ENCODE data around the gene PLTP. TPM values are rescaled to one million over a fixed set of nuclear protein-coding genes. Genes with fewer than 3 reads are reported as not detected.

Gene PLTP
- total RNA-seq, 2 experiments from 2014 or later = 2.2 to 2.9 TPM

GRCh38 chr20:45948742-45949541 is 37.0 kb upstream of the PLTP start:
- POLR2A ChIA-PET = interaction anchor here (0.9 to 2.3 kb wide), 3 partner anchors 13 to 25 kb away, joined by 3 to 20 read pairs (median 9); partner anchors contain the start of gene PCIF1
- peaks cover 1% of the 10 kb centered on the region for H3K4me1 Mint-ChIP-seq
- H3K27me3 Mint-ChIP-seq = no peaks in the 10 kb centered on the region
- H3K9me3 Mint-ChIP-seq = no peaks in the 10 kb centered on the region
- ATAC-seq (ENCODE audit: low read depth) = no peak
- no peak for DNase-seq
- H3K4me3 Mint-ChIP-seq = no peak overlapping the region
- H3K27ac Mint-ChIP-seq = no peak overlapping the region
- H3K36me3 Mint-ChIP-seq = peaks cover 17% of the 10 kb centered on the region

DNA sequence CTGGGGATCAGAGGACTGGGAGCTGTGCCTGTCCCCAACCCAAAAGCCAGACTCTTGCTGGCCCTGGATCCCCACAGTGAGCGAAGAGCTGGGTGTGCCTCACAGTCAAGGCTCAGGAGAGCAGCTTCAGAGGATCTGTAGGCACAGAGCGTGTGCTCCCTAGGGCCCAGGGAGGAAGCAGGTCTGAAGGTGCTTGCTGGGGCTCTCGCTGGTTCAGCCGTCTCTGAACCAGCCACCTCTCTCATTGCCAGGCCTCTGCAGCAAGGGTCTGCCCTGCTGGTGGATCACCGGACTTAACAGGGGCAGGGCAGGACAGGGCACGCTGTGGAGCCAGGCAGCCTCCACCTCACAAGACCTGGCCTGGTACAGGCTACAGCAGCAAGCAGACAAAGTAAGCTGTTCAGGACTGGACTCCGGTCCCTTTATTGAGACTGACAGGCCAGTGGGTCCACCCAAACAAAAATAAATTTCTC is 36.3 kb upstream of the PLTP start:
- POLR2A ChIA-PET = interaction anchor here (0.9 to 2.3 kb wide), 3 partner anchors 13 to 25 kb away, joined by 3 to 20 read pairs (median 9); partner anchors contain the start of gene PCIF1
- peaks cover 18% of the 10 kb centered on the region for H3K36me3 Mint-ChIP-seq

DNA sequence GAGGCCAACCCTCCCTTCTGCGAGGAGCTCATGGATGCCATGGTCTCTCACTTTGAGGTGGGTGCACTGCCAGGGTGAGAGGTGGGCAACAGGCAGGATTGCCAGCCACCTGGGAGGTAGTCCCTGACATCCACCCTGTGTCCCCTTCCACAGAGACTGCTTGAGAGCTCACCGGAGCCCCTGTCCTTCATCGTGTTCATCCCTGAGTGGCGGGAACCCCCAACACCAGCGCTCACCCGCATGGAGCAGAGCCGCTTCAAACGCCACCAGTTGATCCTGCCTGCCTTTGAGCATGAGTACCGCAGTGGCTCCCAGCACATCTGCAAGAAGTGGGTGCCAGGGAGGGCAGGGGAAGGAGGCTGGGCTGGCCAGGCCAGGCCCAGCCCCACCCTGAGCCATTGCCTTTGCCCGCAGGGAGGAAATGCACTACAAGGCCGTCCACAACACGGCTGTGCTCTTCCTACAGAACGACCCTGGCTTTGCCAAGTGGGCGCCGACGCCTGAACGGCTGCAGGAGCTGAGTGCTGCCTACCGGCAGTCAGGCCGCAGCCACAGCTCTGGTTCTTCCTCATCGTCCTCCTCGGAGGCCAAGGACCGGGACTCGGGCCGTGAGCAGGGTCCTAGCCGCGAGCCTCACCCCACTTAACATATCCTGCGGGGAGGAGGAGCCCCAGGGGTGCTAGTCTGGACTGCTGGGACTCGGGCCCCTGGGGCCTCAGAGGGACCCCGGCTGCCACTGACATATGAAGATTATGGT is 35.3 kb upstream of the PLTP start:
- DNase-seq = no peak
- H3K36me3 Mint-ChIP-seq = peaks cover 17% of the 10 kb centered on the region
- H3K27me3 Mint-ChIP-seq = no peaks in the 10 kb centered on the region
- H3K27ac Mint-ChIP-seq = no peak overlapping the region
- peaks cover 1% of the 10 kb centered on the region for H3K4me1 Mint-ChIP-seq
- H3K4me3 Mint-ChIP-seq = no peak overlapping the region
- no peaks in the 10 kb centered on the region for H3K9me3 Mint-ChIP-seq
- POLR2A ChIA-PET = interaction anchor here (2.1 to 3.1 kb wide), 3 partner anchors 13 to 14 kb away, joined by 9 to 22 read pairs (median 20); partner anchors contain the start of gene PCIF1
- ATAC-seq (ENCODE audit: low read depth) = no peak

More for the DNA sequence above, 36.3 kb upstream of the PLTP start:
- DNase-seq (no peak), ATAC-seq (ENCODE audit: low read depth) (no peak)
- H3K27ac Mint-ChIP-seq = peak overlapping the region; percentile 48
- no peaks in the 10 kb centered on the region for H3K9me3 Mint-ChIP-seq
- H3K4me1 Mint-ChIP-seq = peaks cover 1% of the 10 kb centered on the region
- no peak overlapping the region for H3K4me3 Mint-ChIP-seq
- H3K27me3 Mint-ChIP-seq = no peaks in the 10 kb centered on the region

DNA sequence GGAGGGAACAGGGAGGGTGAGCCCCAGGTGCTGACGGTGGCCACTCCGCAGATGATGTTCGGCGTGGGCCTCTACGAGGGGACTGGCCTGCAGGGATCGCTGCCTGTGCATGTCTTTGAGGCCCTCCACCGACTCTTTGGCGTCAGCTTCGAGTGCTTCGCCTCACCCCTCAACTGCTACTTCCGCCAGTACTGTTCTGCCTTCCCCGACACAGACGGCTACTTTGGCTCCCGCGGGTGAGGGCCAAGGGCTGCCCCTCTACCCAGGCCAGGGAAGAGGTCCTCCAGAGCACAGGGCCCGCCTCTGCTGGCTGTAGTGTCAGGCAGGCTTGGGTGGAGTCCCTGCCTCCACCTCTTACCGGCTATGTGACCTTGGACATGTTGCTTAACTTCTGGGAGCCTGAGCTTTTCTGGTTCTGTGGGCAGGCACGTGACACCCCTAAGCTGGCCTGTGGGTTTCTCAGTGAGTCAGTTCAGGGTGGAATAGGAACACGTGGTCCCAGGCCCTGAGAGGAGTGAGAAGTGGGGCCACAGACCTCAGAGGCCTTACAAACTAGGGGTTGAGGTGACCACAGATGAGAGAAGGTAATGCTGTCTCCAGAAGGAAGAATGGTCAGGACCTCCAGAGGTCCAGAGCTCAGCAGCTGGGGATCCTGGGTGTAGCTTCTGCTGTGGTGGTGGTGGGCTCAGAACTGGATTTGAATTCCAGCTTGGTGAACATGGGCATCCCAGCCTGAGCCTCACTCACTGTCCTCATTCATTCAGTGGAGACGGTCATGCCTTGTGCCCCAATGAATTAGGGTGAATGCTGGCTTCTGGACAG is 34.4 kb upstream of the PLTP start:
- no peak for DNase-seq
- Mint-ChIP-seq H3K4me1 (peaks cover 1% of the 10 kb centered on the region), H3K4me3 (no peak overlapping the region), H3K27ac (peak overlapping the region; percentile 59), H3K36me3 (peaks cover 17% of the 10 kb centered on the region), H3K27me3 (no peaks in the 10 kb centered on the region), H3K9me3 (no peaks in the 10 kb centered on the region)
- POLR2A ChIA-PET = interaction anchor here (3.1 kb wide), 1 partner anchor 12 kb away, joined by 22 read pairs; the partner anchor contains the start of gene PCIF1
- peak; percentile 20 for ATAC-seq (ENCODE audit: low read depth)

DNA sequence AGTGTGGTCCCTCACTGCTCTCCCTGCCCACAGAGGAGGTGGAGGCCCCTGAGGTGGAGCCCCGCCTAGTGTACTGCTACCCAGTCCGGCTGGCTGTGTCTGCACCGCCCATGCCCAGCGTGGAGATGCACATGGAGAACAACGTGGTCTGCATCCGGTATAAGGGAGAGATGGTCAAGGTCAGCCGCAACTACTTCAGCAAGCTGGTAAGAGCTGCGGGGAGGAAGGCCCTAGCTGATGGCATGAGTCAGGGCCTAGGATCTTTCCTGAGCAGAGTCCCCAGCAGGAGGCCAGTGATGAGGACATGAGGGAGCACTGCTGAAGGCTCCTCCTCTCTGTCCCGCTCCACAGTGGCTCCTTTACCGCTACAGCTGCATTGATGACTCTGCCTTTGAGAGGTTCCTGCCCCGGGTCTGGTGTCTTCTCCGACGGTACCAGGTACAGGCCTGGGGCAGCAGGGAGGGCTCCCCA is 33.8 kb upstream of the PLTP start:
- POLR2A ChIA-PET = interaction anchor here (1.6 to 3.1 kb wide), 2 partner anchors 12 to 16 kb away, joined by 4 to 22 read pairs; partner anchors contain the start of gene PCIF1
- H3K4me1 Mint-ChIP-seq = peaks cover 1% of the 10 kb centered on the region
- no peaks in the 10 kb centered on the region for H3K9me3 Mint-ChIP-seq
- no peak overlapping the region for H3K27ac Mint-ChIP-seq
- ATAC-seq (ENCODE audit: low read depth) (no peak), DNase-seq (no peak)
- no peaks in the 10 kb centered on the region for H3K27me3 Mint-ChIP-seq
- peaks cover 17% of the 10 kb centered on the region for H3K36me3 Mint-ChIP-seq
- no peak overlapping the region for H3K4me3 Mint-ChIP-seq

DNA sequence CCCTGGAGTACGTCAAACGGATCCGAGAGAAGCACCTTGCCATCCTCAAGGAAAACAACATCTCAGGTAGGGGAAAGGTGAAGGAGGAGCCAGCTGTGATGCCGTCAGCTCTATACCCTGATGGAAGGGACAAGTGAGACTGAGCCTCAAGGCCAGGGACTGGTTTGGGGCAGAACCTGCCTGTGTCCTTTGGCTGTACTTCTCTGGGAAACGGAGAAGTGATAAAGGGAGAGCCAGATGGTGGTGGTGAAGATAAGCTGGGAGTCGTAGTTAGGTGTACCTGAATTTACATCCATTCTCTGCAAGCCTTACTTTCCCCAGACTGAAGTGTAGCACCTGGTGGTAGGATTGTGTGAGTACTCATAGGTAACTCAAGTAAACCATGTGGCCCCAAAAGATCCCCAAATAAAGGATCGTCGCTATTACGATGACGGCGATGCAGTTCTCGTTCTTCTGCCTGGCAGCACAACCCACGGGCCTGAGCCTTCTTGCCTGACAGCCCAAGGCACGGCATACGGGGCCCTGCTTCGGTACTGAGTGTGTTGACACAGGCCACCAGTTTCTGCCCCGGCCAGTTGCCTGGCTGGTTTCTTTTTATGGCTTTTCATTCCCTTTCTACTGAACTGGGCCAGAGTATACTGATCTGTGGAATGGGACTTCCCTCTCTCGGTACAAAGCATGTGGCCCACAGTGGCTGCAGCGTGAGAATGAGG is 33.2 kb upstream of the PLTP start:
- Mint-ChIP-seq H3K27ac (no peak overlapping the region), H3K9me3 (no peaks in the 10 kb centered on the region), H3K4me1 (peaks cover 1% of the 10 kb centered on the region), H3K27me3 (no peaks in the 10 kb centered on the region), H3K4me3 (no peak overlapping the region), H3K36me3 (peaks cover 17% of the 10 kb centered on the region)
- ATAC-seq (ENCODE audit: low read depth) (no peak), DNase-seq (no peak)
- POLR2A ChIA-PET = interaction anchor here (1.6 to 3.1 kb wide), 2 partner anchors 11 to 17 kb away, joined by 4 to 22 read pairs; partner anchors contain the start of gene PCIF1

DNA sequence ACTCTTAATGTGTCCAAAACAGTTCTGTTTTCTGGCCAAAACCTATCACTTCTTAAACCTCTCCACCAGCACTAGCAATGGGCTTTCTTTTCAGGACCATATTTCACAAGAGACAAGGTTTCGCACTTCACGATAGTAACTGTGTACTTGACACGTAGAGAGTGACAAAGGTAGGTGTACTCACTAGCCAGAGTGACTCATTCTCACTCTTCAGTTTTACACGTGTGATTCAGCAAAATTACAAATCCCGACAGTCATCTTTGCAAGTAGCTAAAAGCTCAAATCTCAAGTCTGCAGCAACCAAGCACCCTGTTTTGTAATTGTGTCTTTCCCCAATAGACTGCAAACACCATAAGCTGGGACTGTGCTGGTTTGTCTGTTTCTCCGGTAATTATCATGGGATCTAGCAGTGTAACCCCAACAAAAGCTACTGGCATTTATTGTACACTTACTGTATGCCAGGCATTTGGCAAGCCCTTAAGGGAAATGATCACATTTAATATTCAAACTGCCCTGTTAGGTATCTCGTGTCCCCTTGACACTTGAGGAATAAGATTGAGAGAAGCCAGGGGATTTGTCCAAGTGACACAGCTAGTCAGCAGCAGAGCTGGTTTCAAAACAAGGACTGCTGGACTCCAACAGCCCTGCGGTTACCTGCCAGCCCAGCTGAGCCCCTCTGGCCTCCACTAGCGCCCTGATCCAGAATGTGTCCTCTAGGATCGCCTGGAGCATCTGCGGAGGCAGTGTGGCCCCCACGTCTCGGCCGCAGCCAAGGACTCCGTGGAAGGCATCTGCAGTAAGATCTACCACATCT is 32.4 kb upstream of the PLTP start:
- no peak overlapping the region for H3K4me3 Mint-ChIP-seq
- H3K4me1 Mint-ChIP-seq = peaks cover 1% of the 10 kb centered on the region
- no peaks in the 10 kb centered on the region for H3K27me3 Mint-ChIP-seq
- peaks cover 18% of the 10 kb centered on the region for H3K36me3 Mint-ChIP-seq
- H3K27ac Mint-ChIP-seq = peak overlapping the region; percentile 32
- ATAC-seq (ENCODE audit: low read depth) (no peak), DNase-seq (no peak)
- H3K9me3 Mint-ChIP-seq = no peaks in the 10 kb centered on the region
- POLR2A ChIA-PET = interaction anchor here (1.6 to 3.1 kb wide), 2 partner anchors 10 to 18 kb away, joined by 4 to 22 read pairs; partner anchors contain the start of gene PCIF1

GRCh38 chr20:45943613-45944012 is 31.7 kb upstream of the PLTP start:
- Mint-ChIP-seq H3K4me3 (no peak overlapping the region), H3K36me3 (peaks cover 13% of the 10 kb centered on the region), H3K27ac (peak overlapping the region; percentile 32), H3K4me1 (peaks cover 1% of the 10 kb centered on the region), H3K9me3 (no peaks in the 10 kb centered on the region), H3K27me3 (no peaks in the 10 kb centered on the region)
- ATAC-seq (ENCODE audit: low read depth) (no peak), DNase-seq (no peak)
- POLR2A ChIA-PET = interaction anchor here (1.5 kb wide), 1 partner anchor 9 kb away, joined by 3 read pairs; no protein-coding TSS in a partner anchor

DNA sequence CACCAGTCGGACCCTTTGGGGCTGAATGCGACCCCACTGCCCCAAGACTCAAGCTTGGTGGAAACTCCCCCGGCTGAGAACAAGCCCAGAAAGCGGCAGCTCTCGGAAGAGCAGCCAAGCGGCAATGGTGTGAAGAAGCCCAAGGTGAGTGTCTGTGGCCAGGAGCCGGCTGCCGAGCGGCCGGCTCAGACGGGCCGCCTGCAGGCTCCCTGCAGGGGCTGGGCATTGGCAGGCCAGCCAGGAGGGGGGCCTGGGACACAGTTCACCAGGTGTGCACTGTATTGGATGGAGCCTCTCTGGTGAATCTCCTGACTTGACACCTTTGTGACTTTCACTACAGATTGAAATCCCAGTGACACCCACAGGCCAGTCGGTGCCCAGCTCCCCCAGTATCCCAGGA is 28.5 kb upstream of the PLTP start:
- H3K9me3 Mint-ChIP-seq = no peaks in the 10 kb centered on the region
- H3K27ac Mint-ChIP-seq = no peak overlapping the region
- no peaks in the 10 kb centered on the region for H3K27me3 Mint-ChIP-seq
- DNase-seq = no peak
- peaks cover 14% of the 10 kb centered on the region for H3K4me1 Mint-ChIP-seq
- H3K36me3 Mint-ChIP-seq = peaks cover 20% of the 10 kb centered on the region
- POLR2A ChIA-PET = no interaction called here
- no peak overlapping the region for H3K4me3 Mint-ChIP-seq
- ATAC-seq (ENCODE audit: low read depth) = no peak

DNA sequence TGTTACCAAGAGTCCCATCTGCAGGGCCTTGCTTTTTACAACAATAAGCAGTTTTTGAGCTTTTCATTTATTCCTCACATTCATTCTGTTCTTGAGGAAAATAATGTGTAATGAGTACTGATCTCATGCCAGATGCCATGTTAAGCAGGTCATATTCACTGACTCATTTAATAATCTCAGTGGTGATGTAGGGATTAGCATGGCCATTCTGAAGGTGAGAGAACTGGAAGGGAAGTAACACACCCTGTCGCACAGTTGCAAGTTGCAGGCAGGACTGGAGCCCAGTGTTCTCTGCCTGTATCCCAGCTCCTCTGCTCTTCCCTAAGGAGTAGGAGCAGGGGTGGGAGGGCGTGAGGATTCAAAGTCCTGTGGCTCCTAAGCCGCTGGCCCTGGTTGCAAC is 28.1 kb upstream of the PLTP start:
- Mint-ChIP-seq H3K4me1 (peaks cover 14% of the 10 kb centered on the region), H3K4me3 (no peak overlapping the region), H3K27ac (no peak overlapping the region), H3K36me3 (peaks cover 20% of the 10 kb centered on the region), H3K27me3 (no peaks in the 10 kb centered on the region), H3K9me3 (no peaks in the 10 kb centered on the region)
- ATAC-seq (ENCODE audit: low read depth) = no peak
- POLR2A ChIA-PET = no interaction called here
- DNase-seq = no peak

- peaks cover 16% of the 10 kb centered on the region for H3K36me3 Mint-ChIP-seq
- peaks cover 14% of the 10 kb centered on the region for H3K4me1 Mint-ChIP-seq
- H3K27ac Mint-ChIP-seq = peak overlapping the region; percentile 53
- no peaks in the 10 kb centered on the region for H3K27me3 Mint-ChIP-seq
- DNase-seq (no peak), ATAC-seq (ENCODE audit: low read depth) (no peak)
- H3K4me3 Mint-ChIP-seq = no peak overlapping the region
- no peaks in the 10 kb centered on the region for H3K9me3 Mint-ChIP-seq
- POLR2A ChIA-PET = no interaction called here
These were observed 26.9 kb upstream of the PLTP start for GRCh38 chr20:45938727-45939438.

All from activated naive CD8-positive, alpha-beta T cell treated with anti-CD3 and anti-CD28 coated beads, Interleukin-2, amount 10 ng/mL, durations not matched to agents 7 days and 5 days (primary cell).